ENCODE measurements around the gene TAS2R50.

DNA sequence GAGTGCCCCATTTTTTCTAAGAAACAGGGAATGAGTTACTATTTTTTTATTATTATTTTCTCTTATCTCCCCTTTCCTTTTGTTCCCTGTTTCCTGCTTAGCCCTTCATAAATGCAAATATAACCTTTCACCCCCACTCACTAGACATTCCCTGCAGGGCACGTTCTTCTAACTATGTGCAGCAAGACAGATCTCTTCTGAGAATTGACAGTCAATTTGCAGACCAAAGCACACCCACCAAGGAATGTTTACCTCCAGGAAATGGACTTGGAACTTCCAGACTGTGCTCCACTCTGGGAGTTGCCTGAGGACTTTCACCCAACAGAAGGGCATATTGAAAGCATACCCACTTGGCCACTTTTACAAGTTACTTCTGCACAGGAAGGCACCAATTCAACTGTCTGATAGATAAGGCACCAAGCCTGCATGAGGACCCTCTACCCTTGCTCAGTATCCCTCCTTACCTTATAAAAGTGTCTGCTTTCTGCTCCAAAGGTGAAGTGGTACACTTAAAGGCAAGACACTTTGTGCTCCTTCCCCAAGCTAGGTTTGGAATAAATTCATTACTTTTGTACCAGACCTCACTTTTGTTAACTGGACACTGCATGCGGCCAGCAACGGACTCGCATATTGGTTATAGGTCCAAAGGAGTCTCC is 29.2 kb upstream of the TAS2R50 start:
- TF ChIP-seq, protein P1, sequence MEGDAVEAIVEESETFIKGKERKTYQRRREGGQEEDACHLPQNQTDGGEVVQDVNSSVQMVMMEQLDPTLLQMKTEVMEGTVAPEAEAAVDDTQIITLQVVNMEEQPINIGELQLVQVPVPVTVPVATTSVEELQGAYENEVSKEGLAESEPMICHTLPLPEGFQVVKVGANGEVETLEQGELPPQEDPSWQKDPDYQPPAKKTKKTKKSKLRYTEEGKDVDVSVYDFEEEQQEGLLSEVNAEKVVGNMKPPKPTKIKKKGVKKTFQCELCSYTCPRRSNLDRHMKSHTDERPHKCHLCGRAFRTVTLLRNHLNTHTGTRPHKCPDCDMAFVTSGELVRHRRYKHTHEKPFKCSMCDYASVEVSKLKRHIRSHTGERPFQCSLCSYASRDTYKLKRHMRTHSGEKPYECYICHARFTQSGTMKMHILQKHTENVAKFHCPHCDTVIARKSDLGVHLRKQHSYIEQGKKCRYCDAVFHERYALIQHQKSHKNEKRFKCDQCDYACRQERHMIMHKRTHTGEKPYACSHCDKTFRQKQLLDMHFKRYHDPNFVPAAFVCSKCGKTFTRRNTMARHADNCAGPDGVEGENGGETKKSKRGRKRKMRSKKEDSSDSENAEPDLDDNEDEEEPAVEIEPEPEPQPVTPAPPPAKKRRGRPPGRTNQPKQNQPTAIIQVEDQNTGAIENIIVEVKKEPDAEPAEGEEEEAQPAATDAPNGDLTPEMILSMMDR (IDR thresholded peaks at IDR 0.05), result no peak
- no peak for TF ChIP-seq POLR2AphosphoS5 (IDR thresholded peaks at IDR 0.05)
